Activated effector memory CD4-positive, alpha-beta T cell treated with anti-CD3 and anti-CD28 coated beads, Interleukin-2, amount 50 U/mL, for 16 hours (primary cell): Measurements from ENCODE around the gene HIVEP3.
"Not testable (repeated sequence)": the region's sequence is repeated elsewhere in the genome, so short reads cannot be mapped to it uniquely, and the experiment has no call there.

Source experiments
- DNase-seq: peaks from one replicate; pipeline ENCODE4 v3.0.0-alpha.2; 2020

HIVEP3 gene

DNA sequence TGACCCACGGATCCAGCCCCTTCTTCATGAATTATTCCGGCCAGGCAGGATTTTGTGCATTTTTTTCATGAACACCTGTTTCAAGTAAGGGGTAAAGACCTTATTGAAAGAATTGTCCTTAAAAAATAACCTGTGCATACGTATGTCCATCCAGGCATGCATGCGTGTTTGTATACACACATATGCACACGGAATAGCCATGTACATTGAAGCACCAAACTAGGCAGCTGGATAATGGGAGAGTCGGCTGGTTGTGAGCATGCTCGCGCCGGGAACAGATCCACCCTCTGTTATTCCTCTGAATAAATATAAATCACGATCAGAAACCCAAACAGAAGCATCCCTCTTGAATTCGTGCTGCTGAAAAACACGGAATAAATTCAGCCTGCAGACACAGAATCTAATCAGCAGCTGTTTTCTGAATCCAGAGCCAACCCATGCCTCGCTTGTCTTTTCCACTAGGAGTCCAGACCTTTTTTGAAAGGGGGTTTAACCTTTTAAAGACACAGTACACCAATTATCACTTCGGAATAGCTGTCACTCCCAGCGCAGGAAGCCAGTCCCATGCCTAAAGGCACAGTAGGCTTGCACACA is at the start of gene HIVEP3:
HIVEP3 (minus strand) TSS at position 473 of the 594 bp plus-strand sequence.
- no peak for DNase-seq

DNA sequence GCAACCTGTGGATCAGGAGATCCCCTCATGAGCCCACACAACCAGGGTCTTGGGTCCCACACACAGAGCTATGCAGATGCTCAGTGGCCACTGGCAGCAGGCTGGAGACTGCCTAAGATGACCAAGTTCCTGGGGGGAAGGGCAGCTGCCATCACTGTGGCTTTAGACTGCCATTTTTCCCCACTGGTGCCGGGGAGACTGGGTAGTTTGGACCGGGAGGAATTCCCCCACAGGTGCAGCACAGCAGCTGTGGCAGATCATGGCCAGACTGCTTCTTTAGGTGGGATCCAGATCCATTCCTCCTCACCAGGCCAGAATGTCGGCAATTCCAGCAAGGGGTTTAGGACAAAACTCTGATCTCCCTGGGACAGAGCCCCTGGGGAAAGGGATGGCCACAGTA is 45.7 kb upstream of the HIVEP3 start:
- no peak for DNase-seq

DNA sequence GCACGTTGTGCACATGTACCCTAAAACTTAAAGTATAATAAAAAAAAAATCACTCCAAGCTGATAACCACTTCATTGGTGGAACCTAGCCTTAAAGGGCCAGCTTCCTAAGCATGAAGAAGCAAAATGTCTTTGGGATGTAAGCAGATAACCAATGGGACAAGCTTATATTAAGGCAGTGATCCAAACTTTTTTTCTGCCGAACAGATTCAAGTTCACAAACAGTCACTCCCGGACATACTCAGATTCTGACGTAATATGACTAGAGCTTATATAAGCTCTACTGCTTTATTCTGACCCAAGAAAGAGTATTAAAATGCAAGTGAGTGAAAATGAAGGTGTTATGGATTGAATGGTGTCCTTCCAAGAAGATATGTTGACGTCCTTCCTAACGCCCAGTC is 44.9 kb upstream of the HIVEP3 start:
- no peak for DNase-seq

DNA sequence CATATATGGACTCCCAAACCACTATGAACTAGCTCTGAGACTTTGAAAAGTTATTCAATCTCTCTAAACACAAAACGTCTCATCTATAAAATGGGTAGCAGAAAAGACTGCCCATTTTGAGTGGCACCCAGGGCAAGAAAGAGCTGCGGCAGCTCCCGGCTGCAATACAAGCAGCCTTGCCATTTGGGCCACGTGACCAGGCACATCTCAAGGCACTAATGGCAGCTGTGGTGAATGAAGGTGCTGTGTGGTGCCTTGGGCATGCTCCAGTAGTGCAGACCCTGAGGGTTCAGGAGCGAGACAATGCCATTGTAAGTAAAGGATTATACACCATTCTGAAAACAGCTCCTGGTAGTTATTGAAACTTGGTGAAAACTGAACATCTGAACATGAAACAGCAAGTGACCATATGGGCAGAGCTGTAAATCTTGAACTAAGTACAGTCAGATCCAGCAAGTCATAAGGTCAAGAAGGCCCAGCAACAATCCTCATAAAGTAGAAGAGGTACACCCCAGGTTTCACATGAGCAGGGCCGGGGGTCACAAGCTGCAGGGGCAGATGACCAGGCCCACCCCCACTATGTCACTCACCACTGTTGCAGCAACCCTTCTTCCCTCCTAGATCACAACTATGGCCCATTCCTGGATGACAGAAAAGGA is 39.4 kb upstream of the HIVEP3 start:
- no peak for DNase-seq

DNA sequence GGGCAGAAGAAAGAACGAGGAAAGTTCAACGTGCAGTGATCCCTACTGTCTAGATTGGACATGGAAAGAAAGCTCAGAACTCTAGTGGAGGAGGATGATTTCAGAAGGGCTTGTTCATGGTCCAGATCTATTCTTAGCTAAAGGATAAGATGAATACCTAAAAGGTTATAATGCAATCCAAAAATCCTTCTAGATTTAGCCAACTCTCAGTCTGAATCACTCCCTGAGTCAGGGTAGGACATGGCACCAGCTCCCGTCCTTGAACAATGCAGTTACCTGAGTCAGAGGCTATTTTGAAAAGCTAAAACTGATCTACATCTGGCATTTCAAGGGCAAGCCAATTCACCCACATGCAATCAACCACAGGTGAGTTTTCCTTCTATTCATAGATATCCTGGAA is 38.8 kb upstream of the HIVEP3 start:
- DNase-seq: no peak

DNA sequence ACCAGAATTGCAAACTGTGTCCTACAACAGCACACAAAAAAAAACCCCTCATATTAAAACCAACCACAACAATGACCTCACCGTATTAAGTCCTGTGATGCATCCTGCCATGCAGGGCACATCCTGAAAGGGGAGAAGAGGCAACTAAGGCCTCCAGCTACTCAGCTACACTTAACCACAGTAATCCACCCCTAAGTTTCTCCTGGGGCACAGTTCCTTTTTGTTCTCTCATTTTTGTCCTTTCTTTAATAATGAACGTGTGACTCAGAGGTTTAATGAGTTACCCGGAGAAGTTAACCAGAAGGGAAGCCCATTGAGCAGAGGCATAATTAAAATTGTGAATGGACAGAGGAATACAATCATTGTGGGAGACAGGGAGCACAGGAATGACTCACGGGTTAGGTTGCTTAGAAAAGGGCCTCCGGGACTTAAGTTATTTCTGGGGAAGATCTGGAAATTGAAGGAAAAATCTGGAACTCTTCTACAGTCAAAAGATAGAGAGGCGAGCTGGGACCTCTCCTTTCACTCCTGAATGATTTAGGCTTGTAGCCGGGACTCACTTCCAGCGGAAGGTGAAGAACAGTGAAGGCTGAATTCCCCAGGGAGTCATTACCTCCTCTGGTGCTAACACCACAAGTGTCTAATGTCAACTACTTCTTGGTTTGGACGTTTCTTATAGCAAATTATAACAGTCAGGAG is 36.9 kb upstream of the HIVEP3 start:
- no peak for DNase-seq

DNA sequence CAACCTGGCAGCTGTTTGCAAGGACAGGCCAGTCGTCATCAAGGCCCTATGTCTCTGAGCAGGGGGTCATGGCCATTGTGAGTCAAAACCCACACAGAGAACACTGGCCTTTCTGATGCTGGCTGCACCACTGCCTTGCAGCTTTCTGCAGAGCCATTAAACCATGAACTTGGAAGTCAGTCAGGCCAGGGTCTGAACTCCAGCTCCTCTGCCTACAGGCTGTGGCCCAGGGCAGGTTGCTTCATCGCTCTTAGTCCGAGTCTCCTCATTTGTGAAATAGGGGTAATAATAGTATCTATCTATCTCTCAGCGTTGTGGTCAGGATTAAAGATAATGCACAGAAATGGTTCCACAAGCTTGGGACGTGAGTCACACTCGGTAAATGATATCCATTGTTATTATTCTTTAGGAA is 35.8 kb upstream of the HIVEP3 start:
- no peak for DNase-seq

DNA sequence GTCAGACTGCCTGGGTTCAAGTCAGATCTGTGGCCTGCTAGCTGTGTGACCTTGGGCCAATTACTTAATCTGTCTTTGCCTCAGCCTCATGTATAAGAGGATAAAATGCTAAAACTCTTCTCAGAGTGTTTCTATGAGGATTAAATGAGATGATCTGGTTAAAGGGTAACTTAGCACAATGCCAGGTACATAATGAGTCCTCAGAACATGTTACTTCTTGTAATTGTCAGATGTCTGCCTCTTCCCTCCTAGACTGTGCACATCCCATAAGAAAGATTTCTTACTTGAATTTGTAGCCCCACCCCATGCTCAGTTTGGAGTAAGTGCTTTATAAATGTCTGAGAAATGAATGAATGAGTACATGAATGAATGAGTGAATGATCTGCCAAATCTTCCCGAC is 34.6 kb upstream of the HIVEP3 start:
- DNase-seq: no peak

DNA sequence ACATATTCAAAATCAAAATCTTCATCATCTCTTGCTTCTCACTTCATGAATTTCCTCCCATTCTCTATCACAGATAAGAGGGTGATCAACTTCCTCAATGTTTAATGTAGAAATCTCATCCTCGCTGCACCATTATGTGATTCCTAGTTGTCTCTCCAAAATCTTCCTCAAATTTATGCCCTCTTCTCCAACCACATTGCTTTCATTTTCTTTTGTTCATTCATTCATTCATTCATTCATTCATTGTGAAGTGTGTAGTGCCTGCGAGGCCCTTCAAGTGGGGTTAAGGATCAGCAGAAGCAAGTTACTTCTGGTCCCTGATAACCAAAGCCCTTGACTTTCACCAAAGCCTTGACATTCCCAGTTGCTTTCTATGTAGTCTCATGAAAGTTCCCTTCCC is 33.5 kb upstream of the HIVEP3 start:
- no peak for DNase-seq

DNA sequence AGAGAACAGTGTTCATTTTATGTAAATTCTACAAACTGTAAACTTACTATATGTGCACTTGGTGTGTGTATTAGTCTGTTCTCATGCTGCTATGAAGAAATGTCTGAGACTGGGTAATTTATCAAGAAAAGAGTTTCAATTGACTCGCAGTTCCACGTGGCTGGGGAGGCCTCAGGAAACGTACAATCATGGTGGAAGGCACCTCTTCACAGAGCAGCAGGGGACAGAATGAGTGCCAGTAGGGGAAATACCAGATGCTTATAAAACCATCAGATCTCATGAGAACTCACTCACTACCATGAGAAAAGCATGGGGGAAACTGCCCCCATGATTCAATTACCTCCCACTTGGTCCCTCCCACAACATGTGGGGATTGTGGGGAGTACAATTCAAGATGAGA is 32.8 kb upstream of the HIVEP3 start:
- not testable (repeated sequence) for DNase-seq

DNA sequence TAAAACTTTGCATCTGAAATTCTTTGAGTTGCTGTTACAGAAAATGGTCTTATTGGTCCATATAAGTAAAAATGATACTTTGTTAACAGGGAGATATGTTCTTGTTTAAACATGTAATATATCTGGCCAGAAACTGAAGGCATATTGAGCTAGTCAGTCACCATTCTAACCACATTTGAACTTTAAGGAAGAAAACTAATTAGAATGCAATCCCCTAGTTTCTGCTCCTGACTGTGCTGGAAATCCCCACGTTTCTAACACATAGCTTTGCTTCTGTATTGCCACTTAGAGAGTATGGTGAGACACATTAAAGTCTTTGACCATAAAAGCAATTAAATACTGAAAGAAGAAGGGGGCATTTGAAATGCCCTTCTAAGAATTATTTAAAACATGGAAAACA is 32.1 kb upstream of the HIVEP3 start:
- DNase-seq: no peak

DNA sequence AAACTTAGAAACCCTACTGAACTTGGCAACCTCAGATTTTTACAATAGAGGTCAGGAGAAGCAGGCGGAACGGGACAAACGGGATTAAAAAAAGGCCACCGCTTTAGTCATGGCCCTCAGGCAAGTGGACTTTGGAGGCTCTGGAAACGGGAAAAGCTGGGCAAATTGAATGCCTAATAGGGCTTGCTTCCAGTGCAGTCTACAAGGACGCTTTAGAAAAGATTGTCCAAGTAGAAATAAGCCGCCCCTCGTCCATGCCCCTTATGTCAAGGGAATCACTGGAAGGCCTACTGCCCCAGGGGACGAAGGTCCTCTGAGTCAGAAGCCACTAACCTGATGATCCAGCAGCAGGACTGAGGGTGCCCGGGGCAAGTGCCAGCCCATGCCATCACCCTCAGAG is 27.2 kb upstream of the HIVEP3 start:
- DNase-seq: not testable (repeated sequence)

DNA sequence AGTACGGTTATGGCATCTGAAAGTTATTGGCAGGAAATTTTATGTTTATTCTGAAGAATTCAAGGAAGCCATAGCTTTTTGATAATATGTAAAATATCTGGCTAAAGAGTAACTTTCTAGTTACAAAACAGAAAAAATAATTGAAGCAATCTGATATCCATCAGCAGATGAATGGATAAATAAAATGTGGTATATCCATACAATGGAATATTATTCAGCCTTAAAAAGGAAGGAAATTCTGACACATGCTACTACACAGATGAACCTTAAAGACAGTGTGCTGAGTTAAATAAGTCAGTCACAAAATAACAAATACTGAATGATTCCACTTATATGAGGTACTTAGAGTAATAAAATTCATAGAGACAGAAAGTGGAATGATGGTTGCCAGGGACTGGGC is 25.0 kb upstream of the HIVEP3 start:
- DNase-seq: no peak

DNA sequence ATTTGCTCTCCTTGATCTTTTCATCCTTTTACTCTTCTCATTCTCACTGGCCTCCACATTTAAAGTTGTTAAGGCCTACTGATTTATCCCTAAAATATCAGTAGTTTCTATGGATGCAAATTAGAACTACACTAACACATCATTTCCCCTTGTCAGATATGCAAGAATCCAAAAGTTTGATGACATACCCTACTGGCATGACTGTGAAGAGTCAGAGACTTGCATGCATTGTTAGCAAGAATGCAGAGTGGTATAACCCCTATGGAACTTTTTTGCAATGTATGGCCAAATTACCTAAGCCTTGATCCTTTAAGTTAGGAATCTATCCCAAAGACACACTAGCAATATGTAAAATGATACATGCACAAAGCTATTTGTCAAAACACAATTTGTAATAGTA is 23.6 kb upstream of the HIVEP3 start:
- no peak for DNase-seq

DNA sequence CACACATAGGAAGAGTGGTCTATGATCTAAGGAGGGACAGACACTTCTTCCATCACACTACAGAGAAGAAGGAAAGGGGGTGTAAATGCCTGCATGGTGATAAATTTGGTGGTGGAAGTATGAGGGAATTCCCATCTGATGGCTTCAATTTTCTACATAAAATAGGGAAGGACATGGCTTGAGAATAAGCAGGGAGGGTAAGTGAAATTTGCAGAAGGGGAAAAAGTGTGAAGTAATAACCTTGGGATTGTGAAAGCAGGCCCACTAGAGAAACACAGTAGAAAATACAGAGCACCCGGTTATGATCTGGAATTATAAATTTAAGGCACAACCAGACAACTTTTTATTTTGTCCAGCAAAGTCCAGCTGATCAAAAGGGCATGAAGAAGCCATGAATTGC is 22.7 kb upstream of the HIVEP3 start:
- DNase-seq: no peak

DNA sequence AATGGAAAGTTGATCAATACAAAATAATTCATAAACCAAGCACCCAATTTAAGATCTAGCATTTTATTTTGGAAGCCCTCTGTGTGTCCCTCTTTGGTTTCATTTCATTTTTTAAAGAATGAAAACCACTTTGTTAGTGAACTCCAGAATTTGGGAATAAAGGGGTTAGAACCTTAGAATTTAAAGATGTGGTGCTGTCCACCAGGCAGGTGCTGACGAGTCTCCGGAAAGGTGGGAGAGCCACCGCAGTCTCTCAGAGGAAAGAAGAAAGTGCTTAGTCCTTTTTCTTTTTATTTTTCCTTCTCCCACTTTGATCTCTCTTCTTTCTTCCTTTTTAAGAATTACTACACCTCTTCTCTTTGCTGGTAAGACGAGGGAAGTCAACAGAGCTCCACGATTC is 20.5 kb upstream of the HIVEP3 start:
- no peak for DNase-seq

DNA sequence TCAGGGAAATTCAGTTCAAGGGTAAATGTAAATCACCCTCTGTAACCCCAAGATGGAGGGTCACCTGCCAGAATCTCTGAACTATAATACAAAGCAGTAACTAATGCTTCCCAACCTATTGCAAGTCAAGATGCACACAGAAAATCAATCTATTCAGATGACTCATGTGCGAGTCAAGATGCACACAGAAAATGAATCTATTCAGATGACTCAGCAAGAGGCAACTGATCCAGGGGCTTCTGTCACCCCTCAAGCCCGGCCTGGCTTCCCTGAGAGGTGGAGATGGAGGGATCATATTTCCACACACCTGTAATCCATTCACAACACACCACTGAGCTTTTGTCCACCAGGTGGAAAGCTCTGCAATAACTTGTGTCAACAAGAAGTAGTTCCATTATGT is 17.4 kb upstream of the HIVEP3 start:
- no peak for DNase-seq

DNA sequence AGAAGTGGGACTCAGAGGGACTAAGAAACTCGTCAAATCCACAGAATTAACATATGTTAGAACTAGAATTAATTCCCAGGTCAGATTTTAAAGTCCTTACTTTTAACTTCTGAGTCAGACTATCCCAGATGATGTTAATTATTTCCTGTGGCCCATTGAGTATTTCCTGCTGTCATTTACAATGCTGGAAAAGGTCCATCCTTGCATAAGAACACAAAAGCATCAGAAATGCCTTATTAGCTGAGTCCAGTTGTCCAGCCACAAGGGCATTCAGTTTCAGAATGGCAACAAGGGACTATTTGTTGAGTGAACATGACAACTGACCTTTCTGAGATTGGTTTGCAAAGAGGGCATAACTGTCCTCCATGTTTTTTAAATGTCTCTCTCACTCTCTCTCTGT is 16.5 kb upstream of the HIVEP3 start:
- DNase-seq: no peak

DNA sequence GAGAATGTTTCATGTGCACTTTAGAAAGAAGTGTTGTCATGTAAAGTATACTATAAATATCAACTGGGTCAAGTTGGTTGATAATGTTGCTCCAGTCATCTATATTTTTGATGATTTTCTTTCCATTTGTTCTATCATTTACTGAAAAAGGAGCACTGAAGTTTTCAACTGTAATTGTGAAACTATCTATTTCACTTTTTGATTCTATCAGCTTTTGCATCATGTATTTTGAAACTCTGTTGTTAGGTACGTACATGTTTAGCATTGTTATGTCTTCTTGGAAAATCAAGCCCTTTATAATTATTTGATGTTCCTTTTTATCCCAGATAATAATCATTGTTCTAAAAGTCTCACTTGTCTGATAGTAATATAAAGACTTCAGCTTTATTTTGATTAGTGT is 14.4 kb upstream of the HIVEP3 start:
- no peak for DNase-seq

DNA sequence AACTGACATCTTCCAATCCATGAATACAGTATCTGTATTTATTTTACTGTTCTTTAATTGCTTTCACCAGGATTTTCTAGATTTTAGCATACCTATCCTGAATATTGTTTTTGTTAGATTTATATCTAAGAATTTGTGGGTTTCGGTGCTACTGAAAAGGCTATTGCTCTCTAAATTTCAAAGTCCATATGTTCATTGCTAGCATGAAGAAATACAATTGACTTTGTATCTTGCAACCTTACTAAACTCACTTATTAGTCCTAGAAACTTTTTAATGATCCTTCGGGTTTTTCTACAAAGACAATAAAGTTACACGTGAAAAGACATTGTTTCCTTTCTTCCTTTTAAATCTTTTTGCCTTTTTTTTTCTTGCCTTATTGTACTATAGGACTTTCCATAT is 12.9 kb upstream of the HIVEP3 start:
- no peak for DNase-seq

DNA sequence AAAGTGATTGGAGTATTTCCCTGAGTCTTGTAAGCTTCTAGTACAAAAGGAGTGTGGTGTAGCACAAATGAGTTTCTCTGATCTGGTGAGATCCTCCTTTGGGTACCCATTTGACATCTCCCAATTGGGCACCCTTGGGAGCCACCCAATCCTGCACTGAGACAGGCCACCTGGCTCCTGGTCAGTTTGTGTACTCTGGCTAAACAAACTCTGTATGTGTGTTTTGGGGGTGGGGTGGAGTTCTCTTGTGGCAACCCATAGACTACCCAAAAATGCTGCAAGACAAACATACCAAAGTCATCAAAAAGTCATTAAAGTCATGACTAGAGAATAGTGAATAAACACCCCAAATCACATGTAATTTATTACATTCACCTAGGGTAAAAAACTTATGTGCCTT is 8.4 kb upstream of the HIVEP3 start:
- no peak for DNase-seq

DNA sequence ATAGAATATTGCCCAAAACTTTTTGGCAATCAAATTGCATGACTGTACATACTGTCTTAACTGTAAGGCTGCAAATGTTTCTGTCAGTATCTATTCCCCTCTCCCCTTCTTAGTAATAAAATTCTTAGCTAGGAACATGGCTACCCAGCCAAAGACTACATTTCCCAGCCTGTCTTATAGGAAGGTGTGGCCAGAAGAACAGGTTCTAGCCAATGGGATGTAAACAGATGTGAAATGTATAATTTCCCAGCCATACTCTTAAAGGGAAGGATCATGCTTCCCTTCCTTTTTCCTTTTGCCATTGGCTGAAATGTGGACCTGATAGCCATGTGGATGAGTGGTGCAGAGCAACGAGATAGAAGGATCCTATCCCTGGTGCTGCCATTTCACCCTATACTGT is 7.0 kb upstream of the HIVEP3 start:
- DNase-seq: no peak

DNA sequence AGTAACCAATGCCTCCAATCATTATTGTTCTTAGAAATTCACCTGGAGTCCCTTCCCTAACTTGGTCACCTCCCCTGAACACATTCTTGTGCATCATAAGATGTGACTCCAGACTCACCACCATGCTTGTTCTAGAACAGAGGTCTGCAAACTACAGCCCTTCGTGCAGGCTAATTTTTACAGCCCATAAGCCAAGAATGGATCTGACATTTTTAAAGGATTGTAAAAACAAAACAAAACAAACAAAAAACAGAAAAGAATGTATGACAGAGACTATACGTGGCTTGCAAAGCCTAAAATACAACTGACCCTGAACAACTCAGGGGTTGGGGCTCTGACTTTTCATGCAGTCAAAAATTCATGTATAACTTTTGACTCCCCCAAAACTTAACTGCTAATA is 6.2 kb upstream of the HIVEP3 start:
- DNase-seq: no peak

DNA sequence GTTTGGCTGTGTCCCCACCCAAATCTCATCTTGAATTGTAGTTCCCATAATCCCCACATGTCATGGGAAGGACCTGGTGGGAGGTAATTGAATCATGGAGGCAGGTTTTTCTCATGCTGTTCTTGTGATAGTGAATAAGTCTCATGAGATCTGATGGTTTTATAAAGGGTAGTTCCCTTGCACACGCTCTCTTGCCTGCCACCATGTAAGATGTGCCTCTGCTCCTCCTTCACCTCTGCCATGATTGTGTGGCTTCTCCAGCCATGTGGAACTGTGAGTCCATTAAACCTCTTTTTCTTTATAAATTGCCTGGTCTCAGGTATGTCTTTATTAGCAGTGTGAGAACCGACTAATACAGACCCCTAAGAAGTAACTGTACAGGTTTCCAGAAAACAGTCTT is 2.5 kb upstream of the HIVEP3 start:
- DNase-seq: not testable (repeated sequence)

DNA sequence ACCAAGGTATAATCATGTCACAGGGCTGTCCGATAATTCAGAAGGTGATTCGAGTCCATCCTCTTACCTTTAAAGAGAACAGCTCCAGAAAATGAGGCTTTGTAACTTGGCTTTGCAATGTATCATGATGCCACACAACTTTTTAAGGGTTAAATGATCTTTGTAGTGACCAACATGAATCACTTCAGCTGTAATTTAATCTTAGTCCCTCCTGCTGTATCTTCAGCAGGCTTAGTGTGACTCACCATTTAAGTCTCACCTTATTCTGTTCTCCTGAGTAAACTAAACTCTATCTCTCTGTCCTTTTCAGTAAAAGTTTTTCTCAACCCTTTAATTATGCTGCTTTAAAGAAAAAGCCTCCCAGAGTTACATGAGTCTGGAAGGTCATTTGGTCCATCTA is 1.9 kb upstream of the HIVEP3 start:
- DNase-seq: no peak
